Regular cardiac myocyte (primary cell): ENCODE measurements around the gene MYO1D. TPM values are rescaled to one million over a fixed set of nuclear protein-coding genes. Genes with fewer than 3 reads are reported as not detected.

Experiments
- total RNA-seq: library from RNA; depleted of rRNA; stranded (reverse); fragments of >200 nt; gene quantifications from 2 replicates; pipeline ENCODE4 v1.2.3, GENCODE V29; 2014

MYO1D gene
- 11.3 and 65.4 TPM in 2 replicates for total RNA-seq

GRCh38 chr17:32876417-32877163 is at the start of gene MYO1D:
MYO1D (minus strand) TSS chr17:32877124; CDS start chr17:32876872, 252 bp downstream.

GRCh38 chr17:32486701-32487472 is 390.0 kb downstream of the MYO1D start, which contains the start of gene CDK5R1:
CDK5R1 (plus strand) TSS chr17:32486993; CDS start chr17:32487621, 628 bp downstream.

GRCh38 chr17:32444301-32445073 is 432.4 kb downstream of the MYO1D start, which contains the start of gene PSMD11:
PSMD11 (plus strand) TSS chr17:32444510; CDS start chr17:32444524, 14 bp downstream.

Other genes starting within 250 kb of the MYO1D start
- 130 and 188 TPM in 2 replicates for gene TMEM98, start 51.0 kb upstream of the MYO1D start, total RNA-seq
- gene SPACA3, start 114.7 kb upstream of the MYO1D start, total RNA-seq: not detected in 2 replicates